Measurements from ENCODE around the gene MEF2D. TPM values are rescaled to one million over a fixed set of nuclear protein-coding genes. Genes with fewer than 3 reads are reported as not detected.

MEF2D gene
- polyA plus RNA-seq, 3 donors = 21.1 to 31.7 (median 25.8) TPM

- DNase-seq (ENCODE audit: extremely low read depth in 1 of 11, low read depth in 9 of 11, low spot score in 4 of 11) = no peak
Observed at GRCh38 chr1:156438278-156438987, 62.1 kb downstream of the MEF2D start.

- DNase-seq (ENCODE audit: extremely low read depth in 1 of 11, low read depth in 9 of 11, low spot score in 4 of 11) = no peak
Observed at GRCh38 chr1:156437037-156437867, 63.3 kb downstream of the MEF2D start.

GRCh38 chr1:156436141-156437036 lies 64.2 kb downstream of the MEF2D start:
- DNase-seq (ENCODE audit: extremely low read depth in 1 of 11, low read depth in 9 of 11, low spot score in 4 of 11) = no peak

- no peak for DNase-seq (ENCODE audit: extremely low read depth in 1 of 11, low read depth in 9 of 11, low spot score in 4 of 11)
Observed at GRCh38 chr1:156435545-156436140, 64.9 kb downstream of the MEF2D start.

GRCh38 chr1:156434989-156435544 lies 65.5 kb downstream of the MEF2D start:
- DNase-seq (ENCODE audit: extremely low read depth in 1 of 11, low read depth in 9 of 11, low spot score in 4 of 11) = no peak

- DNase-seq (ENCODE audit: extremely low read depth in 1 of 11, low read depth in 9 of 11, low spot score in 4 of 11) = no peak
Observed at GRCh38 chr1:156433602-156434001, 67.0 kb downstream of the MEF2D start.

GRCh38 chr1:156433032-156433431 lies 67.5 kb downstream of the MEF2D start:
- no peak for DNase-seq (ENCODE audit: extremely low read depth in 1 of 11, low read depth in 9 of 11, low spot score in 4 of 11)

- DNase-seq (ENCODE audit: extremely low read depth in 1 of 11, low read depth in 9 of 11, low spot score in 4 of 11) = no peak
Observed at GRCh38 chr1:156432669-156433018, 67.9 kb downstream of the MEF2D start.

- no peak for DNase-seq (ENCODE audit: extremely low read depth in 1 of 11, low read depth in 9 of 11, low spot score in 4 of 11)
Observed at GRCh38 chr1:156431769-156432668, 68.6 kb downstream of the MEF2D start.

GRCh38 chr1:156431366-156431765 lies 69.2 kb downstream of the MEF2D start:
- no peak for DNase-seq (ENCODE audit: extremely low read depth in 1 of 11, low read depth in 9 of 11, low spot score in 4 of 11)

GRCh38 chr1:156430866-156431265 lies 69.7 kb downstream of the MEF2D start:
- no peak for DNase-seq (ENCODE audit: extremely low read depth in 1 of 11, low read depth in 9 of 11, low spot score in 4 of 11)

- no peak for DNase-seq (ENCODE audit: extremely low read depth in 1 of 11, low read depth in 9 of 11, low spot score in 4 of 11)
Observed at GRCh38 chr1:156430303-156430702, 70.3 kb downstream of the MEF2D start.

- DNase-seq (ENCODE audit: extremely low read depth in 1 of 11, low read depth in 9 of 11, low spot score in 4 of 11) = no peak
Observed at GRCh38 chr1:156429313-156430060, 71.1 kb downstream of the MEF2D start.

GRCh38 chr1:156428746-156429288 lies 71.8 kb downstream of the MEF2D start:
- DNase-seq (ENCODE audit: extremely low read depth in 1 of 11, low read depth in 9 of 11, low spot score in 4 of 11) = no peak

GRCh38 chr1:156427957-156428356 lies 72.6 kb downstream of the MEF2D start:
- DNase-seq (ENCODE audit: extremely low read depth in 1 of 11, low read depth in 9 of 11, low spot score in 4 of 11) = no peak

GRCh38 chr1:156425943-156426342 lies 74.6 kb downstream of the MEF2D start:
- DNase-seq (ENCODE audit: extremely low read depth in 1 of 11, low read depth in 9 of 11, low spot score in 4 of 11) = no peak

- DNase-seq (ENCODE audit: extremely low read depth in 1 of 11, low read depth in 9 of 11, low spot score in 4 of 11) = no peak
Observed at GRCh38 chr1:156424806-156425432, 75.7 kb downstream of the MEF2D start.
